Activated T-helper 1 cell treated with anti-CD3 and anti-CD28 coated beads, Interleukin-2, amount 50 U/mL, for 16 hours (primary cell): ENCODE measurements around the gene UPK3BL2.
"Not testable (repeated sequence)": the region's sequence is repeated elsewhere in the genome, so short reads cannot be mapped to it uniquely, and the experiment has no call there.

Experiments used
- DNase-seq, 2 donors: peaks; one replicate each; pipeline ENCODE4 v3.0.0-alpha.2; 2020; ENCODE audit warnings: low read depth in 1 of 2, low spot score in 1 of 2

Gene UPK3BL2, protein sequence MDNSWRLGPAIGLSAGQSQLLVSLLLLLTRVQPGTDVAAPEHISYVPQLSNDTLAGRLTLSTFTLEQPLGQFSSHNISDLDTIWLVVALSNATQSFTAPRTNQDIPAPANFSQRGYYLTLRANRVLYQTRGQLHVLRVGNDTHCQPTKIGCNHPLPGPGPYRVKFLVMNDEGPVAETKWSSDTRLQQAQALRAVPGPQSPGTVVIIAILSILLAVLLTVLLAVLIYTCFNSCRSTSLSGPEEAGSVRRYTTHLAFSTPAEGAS

DNA sequence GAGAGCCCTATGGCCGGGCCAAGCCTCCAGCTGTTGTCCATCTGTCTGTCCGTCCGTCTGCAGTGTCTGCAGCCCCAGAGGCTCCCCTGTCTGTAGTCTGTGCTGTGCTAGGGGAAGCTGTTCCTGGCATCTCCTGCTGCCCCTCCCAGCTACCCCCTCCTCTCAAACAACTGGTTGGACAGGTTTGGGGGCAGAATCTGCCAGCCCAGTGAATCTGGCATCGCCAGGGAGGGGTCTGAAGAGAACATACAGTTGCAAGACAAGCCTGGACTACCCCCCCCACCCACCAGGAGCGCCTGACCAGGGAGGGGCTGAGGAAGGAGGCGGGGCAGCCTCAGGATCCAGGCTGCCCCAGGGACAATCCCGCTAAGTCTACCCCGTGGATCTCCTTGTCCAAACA is at the start of gene UPK3BL2:
Gene UPK3BL2, minus strand, starts transcription at position 101 of the 400 bp plus-strand sequence. Its CDS starts 60 bp downstream, at position 41.
- DNase-seq, result not testable (repeated sequence)

DNA sequence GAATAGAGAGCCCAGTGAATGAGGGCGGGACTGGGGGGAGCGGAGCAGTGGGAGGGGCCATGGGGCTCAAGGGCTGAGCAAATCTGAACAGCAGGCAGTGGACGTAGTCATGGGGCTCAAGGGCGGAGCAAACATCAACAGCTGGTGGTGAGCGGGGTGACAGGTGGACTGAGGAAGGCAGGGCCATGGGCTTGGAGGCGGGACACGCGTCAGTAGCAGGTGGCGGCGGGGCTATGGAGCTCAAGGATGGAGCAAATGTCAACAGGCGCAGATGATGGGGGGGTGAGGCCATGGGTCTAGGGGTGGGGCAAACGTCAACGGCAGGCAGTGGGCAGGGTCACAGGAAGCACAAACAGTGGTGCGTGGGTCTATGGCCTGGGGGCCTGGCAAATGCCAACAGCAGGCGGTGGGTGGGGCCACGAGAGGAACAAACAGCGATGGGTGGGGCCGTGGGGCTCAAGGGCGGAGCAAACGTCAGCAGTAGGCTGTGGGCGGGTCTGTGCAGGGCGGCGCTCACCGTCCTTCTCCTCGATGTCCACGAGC is 49.1 kb upstream of the UPK3BL2 start:
- DNase-seq, result peak in 1 of 2 donors; percentile 7

DNA sequence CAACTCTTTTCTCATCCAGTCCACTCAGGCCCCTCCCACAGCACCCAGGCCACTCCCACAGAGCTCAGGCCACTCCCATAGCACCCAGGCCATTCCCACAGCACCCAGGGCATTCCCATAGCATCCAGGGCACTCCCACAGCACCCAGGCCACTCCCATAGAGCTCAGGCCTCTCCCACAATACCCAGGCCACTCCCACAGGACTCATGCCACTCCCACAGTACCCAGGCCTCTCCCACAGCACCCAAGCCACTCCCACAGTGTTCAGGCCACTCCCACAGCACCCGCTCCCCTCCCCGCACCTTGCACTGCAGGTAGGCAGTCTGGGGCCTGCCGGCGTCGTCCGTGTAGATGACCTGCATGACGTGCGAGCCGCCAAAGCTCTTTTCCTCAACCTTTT is 46.4 kb upstream of the UPK3BL2 start:
- not testable (repeated sequence) for DNase-seq

DNA sequence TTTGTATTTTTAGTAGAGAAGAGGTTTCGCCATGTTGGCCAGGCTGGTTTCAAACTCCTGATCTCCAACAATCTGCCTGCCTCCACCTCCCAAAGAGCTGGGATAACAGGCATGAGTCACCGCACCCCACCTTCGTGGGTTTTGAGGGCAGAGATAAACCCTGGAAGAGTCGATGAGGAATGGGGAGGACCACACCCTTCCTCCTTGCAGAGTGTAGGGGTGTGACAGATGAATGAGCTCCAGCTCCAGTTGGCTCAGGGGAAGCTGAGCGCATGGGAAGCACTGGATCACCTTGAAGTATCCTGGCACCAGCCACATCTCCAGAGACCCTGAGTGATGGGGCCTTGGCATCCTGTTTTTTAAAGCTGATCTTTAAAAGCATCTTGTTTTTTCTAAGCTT is 40.0 kb upstream of the UPK3BL2 start:
- not testable (repeated sequence) for DNase-seq

DNA sequence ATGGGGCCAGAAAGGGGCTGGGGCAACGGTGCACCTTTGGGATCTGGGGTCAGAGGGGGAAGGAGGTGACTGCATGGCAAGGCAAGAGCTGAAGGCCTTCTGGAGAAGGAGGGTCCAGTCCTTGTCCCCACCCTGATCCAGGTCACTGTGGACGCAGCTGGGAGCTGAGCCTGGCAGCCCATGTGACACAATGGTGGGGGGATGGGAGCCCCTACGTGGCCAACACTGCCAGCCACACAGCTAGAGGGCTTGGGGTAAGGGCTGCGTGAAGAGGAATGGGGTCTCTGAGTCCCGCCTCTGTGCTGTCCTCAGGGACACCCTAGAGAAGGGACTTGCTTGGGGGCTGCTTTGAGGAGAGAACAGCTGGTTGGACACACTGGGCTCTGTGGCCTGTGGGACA is 38.2 kb upstream of the UPK3BL2 start:
- DNase-seq, result not testable (repeated sequence)

DNA sequence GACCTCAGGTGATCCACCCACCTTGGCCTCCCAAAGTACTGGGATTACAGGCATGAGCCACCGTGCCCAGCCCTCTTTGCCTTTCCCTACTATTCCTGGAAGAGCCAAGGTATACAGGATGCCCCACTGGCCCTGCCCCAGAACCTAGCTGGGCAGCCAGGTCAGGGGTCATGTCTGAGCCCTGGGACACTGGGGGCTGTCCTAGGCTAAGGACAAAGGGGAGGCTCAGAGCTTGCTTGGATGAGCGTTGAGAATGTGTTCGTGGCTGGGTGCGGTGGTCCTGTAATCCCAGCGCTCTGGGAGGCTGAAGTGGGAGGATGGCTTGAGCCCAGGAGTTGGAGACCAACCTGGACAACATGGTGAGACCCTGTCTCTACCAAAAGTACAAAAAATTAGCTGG is 35.0 kb upstream of the UPK3BL2 start:
- DNase-seq, result not testable (repeated sequence)

DNA sequence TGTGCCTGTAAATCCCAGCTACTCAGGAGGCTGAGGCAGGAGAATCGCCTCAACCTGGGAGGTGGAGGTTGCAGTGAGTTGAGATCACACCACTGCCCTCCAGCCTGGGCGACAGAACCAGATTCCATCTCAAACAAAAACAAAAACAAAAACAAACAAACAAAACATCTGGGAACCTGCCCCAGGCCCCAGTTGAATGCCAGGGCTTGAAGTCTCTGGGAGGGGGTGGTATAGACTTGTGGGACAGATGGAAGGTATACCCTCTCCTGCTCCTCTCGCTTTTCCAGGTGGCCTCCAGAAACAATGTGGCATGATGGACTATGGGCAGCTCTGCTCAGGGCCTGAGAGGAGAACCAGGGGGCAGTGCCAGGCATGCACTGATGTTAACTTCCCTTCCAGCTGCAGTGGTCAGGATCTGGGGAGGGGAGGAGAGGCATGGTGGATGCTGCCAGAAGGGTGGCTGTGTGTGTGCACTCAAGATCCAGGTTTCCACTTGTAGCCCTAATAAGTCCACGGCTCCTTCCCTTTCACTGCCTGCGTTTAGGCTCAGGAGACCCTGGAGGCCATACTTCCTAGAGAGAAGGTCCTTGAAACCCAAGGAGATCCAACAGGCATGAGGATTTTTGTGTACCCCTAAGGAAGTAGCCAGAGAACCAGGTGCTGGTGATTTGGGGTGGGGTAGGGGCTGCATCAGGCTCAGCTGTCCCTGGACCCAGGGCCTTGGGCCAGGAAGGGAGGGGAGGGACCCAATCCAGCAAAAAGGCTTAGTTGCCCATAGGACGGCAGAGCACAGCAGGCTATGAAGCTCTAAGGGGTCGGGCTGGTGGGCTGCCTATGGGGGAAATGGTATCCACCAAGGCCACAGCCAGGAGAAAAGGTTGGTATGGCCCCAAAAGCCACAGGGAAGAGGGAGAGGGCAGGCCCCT is 34.1 kb upstream of the UPK3BL2 start:
- DNase-seq, result not testable (repeated sequence)

DNA sequence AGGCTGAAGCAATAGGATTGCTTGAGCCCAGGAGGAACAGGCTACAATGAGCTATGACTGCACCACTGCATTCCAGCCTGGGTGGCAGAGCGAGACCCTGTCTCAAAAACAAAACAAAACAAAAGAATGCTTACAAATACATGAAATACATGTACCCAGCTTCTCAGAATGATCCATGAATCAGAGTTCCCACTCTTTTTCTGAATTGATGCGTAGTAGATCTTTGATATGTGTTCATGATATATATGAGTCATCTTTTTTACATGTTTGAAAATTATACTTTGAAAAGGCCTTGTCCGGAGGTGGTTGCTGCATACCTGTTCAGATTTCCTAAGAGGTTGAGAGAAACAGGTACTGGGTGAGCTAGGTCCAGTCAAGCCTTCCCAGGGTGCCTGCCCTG is 32.9 kb upstream of the UPK3BL2 start:
- DNase-seq, result not testable (repeated sequence)

DNA sequence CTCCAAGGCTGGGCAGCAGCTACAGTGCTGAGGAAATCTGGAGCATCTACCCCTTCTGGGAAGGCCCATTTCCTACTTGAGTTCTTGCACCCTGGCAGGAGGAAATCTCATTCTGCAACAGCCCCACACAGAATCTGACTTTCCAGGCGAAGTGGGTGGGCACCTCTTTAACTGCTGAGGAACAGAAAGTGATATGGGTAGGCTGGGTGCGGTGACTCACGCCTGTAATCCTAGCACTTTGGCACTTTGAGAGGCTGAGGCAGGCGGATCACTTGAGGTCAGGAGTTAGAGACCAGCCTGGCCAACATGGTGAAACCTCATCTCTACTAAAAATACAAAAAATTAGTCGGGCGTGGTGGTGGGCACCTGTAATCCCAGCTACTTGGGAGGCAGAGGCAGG is 31.1 kb upstream of the UPK3BL2 start:
- DNase-seq, result not testable (repeated sequence)

DNA sequence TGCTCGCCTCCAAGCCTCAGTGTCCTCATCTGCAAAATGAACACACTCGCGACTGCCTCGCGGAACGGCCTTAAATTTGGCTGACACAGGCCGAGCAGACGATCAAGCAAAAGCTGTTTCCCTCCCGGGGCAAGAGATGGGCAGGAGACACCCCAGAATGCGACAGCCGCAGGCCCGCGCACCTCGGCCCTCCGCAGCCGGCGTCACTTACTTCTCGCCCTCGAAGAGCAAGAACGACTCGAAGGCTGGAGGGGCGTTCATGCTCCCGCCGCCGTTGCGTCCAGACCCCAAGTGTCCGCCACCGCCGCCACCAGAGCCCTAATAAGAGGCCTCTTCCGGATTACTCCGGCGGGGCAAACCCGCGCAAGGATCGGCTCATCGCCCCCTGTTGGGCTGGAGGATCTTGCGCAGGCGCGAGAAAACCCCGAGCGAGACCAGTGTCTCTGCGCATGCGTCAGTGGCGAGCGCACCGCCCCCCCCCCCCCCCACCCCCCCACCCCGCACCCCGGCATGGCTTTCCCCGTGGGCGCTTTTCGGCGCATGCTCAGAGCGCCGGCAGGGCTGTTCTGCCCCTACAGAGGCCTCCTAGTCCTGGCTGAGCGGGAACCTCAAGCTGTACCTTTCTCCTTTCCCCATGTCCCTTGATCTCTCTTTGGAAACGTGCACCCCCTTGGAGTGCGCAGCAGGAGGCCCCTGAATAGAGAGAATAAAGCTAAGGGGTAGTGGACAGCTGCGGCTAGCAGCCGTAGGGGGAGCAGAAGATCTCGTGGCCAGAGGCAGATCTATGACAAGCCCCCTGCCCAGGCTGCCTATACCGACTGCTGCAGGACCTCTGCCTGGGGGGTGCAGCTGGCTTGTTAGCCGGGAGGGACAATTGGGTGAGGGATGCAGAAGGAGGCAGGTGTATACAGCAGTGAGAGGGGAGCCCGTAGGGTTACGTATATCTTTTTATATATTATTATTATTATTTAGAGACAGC is 29.1 kb upstream of the UPK3BL2 start, which contains the start of gene POLR2J3:
Gene POLR2J3, minus strand, starts transcription at position 323 of the 979 bp plus-strand sequence. Its CDS starts 62 bp downstream, at position 261.
- DNase-seq, result peak; percentile 93 to 100

DNA sequence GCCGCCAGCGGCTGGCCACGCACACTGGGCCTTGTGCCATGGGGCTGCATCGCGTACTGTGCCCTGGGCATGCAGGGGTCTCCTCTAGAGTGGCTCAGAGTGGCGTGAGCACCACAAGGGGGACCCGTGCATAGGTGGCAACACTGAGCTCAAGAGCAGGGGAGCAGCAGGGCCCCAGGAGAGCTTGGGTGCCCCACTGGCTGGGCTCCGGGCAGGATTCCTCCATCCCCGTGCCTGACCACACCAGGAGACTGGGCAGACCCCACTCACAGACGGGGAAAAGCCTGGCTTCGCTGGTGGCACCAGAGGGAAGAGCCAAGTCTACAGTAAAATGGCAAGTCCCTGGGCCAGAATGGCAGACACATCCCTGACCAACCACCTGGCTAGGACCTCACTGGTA is 25.1 kb upstream of the UPK3BL2 start:
- DNase-seq, result not testable (repeated sequence)

DNA sequence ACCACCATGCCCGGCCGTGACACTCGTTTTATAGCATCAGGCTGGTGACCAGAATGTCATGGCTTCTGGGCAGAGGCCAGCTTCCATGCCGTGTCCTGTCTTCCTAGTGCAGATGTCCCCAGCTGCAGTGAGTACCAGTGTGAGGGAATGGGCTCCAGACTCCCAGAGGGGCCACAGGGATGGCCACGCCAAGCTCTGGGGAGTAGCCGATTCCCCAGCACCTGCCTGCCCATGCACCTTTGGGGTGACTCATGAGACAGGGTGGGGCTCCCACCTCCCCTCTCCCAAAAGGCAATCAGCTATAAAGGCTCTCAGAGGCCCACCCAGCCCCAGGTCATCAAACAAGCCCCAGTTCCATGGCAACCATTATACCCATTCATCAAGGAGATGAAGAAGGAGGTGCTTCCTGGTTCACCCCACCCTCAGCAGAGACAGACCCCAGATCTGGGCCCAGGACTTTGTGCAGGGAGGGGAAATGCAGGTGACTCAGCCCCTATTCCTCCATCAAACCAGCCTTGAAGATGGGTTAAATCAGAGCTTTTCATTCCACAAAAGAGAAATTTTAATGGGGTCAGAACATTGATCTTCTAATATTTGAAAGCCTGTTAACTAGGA is 7.4 kb upstream of the UPK3BL2 start, which contains the start of gene SPDYE2:
Gene SPDYE2, plus strand, starts transcription at position 419 of the 615 bp plus-strand sequence. CDS start 2,030 bp downstream, outside the sequence.
- DNase-seq, result not testable (repeated sequence)

DNA sequence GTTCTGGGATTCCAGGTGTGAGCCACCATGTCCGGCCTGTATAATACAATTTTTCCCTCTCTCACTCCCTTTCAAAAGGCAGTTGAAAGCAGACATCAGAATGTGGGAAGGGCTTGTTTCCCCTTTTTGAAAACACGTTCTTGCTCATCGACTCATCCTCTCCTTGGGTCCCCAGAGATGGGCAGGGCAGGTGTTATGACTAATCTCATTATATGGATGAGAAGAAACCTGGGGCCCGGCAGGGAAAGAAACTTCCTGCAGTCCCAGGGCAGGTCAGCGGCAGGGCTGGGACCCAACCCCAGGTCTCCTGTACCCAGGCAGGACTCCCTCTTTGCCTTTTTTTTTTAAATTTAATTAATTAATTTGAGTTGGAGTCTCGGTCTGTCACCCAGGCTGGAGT is 2.9 kb upstream of the UPK3BL2 start:
- DNase-seq, result not testable (repeated sequence)

DNA sequence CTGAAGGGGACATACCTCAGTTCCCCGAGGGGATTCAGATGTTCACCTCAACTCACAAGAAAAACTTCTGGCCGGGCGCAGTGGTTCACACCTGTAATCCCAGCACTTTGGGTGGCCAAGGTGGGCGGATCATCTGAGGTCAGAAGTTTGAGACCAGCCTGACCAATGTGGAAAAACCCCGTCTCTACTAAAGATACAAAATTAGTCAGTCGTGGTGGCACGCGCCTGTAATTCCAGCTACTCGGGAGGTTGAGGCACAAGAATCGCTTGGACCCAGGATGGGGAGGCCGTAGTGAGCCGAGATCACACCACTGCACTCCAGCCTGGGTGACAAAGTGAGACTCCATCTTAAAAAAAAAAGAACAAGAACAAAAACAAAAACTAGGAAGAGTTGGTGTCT is 1.8 kb upstream of the UPK3BL2 start:
- not testable (repeated sequence) for DNase-seq

DNA sequence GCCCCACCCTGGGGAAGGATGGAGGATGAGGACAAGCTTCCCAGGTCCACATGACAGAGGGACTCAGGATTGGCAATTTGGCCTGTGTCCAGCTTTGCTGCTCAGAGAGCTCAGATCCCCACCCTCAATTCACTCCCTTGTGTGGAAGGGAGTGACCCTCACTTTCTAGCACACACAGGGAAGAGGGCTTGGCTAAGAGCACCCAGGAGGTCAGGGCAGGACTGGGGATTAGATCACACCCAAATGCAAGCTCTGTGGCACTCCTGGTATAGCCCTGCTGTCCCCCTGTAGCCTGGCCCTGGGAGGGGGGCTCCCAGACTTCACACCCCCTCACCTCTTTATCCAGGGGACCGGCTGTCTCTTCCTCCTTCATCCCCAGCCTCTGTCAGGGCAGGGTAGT is 876 bp upstream of the UPK3BL2 start:
- DNase-seq, result not testable (repeated sequence)

DNA sequence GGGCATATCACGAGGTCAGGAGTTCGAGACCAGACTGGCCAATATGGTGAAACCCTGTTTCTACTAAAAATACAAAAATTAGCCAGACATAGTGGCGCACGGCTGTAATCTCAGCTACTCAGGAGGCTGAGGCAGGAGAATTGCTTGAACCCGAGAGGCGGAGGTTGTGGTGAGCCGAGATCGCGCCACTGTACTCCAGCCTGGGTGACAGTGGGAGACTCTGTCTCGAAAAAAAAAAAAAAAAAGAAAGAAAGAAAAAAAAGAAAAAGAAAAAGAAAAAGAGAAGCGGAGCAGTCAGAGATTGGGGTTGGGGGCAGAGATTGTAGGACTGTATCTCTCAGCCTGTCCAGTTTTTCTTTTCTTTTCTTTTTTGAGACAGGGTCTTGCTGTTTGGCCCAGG is 725 bp downstream of the UPK3BL2 start:
- not testable (repeated sequence) for DNase-seq

DNA sequence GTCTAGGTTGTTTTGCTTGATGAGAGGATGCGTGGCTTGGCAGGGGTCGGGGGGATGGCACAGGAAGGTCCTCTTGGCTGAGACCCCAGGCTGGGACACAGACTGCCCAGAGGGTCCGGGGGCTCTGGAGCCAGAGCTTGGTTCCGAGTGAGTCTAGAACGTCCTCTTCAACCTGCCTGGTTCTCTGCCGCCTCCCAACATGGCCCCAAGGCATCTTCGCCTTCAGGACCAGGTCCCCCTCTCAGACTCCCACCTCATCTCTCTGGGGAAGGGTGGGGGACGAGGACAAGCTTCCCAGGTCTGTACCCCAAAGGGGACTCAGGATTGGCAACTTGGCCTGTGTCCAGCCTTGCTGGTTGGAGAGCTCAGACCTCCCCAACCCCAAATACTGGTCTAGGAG is 1.4 kb downstream of the UPK3BL2 start:
- DNase-seq, result not testable (repeated sequence)

DNA sequence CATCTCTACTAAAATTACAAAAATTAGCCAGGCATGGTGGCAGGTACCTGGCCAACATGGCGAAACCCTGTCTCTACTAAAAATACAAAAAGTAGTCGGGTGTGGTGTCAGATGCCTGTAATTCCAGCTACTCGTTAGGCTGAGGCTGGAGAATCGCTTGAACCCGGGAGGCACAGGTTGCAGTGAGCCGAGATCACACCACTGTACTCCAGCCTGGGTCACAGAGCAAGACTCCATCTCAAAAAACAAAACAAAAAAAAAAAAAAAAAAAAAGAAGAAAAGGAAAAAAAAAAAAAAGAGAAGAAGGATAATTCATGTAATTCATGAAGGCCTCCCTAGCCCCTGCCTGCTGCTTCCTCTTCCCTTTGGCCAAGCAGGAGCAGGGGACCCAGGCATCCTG is 2.9 kb downstream of the UPK3BL2 start:
- DNase-seq, result not testable (repeated sequence)

DNA sequence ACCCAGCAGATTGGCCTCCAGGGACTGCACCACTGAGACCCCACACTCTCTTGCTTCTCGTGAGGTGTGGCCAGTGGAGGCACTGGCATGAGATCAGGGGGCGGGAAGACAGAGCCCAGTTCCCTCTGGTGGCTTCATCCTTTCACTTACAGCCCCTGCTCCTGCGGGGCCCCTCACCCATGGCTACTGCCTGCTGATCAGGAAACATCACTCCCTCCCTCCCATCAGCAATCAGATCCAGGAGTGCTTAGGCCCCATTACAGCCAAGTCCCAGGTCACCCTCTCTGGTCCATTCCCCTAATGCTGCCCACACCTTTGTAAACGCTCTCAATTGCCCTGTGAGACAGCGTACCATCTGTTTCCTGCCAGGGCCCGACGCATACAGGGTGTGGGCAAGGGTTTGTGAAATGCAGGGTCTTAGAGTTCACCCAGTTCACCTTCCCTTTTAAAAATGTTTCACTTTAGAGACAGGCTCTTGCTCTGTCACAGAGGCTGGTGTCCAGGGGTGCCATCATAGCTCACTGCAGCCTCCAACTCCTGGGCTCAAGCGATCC is 8.4 kb downstream of the UPK3BL2 start:
- DNase-seq, result not testable (repeated sequence)
